ENCODE results near the gene FXYD4.

DNA sequence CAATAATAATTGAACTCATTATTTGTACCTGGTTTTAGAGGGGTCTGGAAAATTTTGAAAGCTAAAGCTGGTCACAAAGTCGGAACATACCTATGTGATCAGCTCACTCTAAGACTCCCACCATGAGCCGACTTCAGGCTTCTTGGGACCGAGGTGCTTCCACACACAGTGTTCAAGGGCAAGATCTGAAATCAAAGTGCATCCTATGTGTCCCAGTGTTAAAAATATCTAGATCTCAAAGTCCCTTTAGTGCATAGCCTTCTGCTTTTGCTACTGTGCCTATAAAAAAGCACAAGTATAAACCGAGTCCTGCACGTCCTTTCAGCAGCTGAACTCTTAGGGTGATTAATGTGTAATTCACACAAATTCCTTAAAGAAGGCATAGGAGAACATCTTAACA lies 43.5 kb upstream of the FXYD4 start:
- TF ChIP-seq EZH2 (IDR thresholded peaks at IDR 0.05; ENCODE audit: low read length, unreplicated experiment) (no peak), EZH2phosphoT487 (IDR thresholded peaks at IDR 0.05; ENCODE audit: borderline replicate concordance, low read length) (no peak)
- TF ChIP-seq, protein P1, sequence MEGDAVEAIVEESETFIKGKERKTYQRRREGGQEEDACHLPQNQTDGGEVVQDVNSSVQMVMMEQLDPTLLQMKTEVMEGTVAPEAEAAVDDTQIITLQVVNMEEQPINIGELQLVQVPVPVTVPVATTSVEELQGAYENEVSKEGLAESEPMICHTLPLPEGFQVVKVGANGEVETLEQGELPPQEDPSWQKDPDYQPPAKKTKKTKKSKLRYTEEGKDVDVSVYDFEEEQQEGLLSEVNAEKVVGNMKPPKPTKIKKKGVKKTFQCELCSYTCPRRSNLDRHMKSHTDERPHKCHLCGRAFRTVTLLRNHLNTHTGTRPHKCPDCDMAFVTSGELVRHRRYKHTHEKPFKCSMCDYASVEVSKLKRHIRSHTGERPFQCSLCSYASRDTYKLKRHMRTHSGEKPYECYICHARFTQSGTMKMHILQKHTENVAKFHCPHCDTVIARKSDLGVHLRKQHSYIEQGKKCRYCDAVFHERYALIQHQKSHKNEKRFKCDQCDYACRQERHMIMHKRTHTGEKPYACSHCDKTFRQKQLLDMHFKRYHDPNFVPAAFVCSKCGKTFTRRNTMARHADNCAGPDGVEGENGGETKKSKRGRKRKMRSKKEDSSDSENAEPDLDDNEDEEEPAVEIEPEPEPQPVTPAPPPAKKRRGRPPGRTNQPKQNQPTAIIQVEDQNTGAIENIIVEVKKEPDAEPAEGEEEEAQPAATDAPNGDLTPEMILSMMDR (conservative IDR thresholded peaks at IDR 0.05; ENCODE audit: low read depth, low read length): no peak
